SK-N-DZ (cell line): ENCODE results near the gene TMEM8B.

Source experiments
- DNase-seq: peaks from one replicate; pipeline ENCODE4 v3.0.0-alpha.2; 2015; ENCODE audit warnings: low spot score

Gene TMEM8B

DNA sequence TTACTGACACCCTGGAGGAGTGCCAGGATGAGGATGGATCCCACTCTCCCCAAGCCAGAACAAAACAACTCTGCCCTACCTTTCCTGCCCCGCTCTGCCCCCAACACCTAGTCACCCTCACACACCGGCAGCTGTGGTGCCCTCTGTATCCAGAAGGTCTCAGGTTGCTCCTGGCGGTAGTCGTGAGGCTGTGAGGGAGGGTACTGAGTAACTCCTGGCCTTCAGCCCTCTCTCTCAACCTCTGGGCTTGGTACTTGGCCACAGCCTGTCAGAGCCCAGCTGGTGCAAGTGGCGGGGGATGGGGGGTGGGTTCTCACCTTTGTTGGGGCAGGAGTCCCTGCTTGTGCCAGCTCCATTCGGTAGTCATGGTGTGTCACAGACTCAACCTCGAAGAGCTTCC is 18.9 kb upstream of the TMEM8B start:
- DNase-seq, result no peak

DNA sequence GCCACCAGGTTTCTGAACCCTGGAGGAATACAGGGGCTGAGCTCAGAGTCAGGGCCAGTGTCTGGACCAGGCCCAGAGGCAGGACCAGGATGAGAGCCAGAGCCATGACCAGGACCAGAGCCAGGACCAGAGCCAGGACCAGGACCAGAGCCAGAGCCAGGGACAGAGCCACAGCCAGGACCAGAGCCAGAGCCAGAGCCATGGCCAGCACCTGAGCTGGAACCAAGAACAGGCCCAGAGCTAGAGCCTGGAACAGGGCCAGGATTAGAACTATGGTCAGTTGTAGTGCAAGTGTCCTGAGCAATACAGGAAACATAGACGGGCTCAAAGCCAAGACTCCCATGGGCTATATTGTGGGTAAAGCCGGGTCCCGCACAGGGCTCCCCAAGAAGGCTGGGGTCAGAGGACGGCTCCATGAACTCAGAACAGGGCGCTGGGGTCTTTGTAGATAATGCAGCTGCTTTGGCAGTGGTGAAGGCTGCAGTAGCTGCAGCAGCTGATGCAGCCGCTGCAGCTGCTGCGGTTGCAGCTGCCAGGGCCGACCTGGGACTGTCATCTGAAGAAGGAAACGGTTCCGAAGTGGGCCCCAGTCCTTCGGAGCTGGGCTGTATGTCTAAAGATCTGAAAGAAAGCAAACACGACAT is 17.5 kb upstream of the TMEM8B start:
- DNase-seq, result no peak

DNA sequence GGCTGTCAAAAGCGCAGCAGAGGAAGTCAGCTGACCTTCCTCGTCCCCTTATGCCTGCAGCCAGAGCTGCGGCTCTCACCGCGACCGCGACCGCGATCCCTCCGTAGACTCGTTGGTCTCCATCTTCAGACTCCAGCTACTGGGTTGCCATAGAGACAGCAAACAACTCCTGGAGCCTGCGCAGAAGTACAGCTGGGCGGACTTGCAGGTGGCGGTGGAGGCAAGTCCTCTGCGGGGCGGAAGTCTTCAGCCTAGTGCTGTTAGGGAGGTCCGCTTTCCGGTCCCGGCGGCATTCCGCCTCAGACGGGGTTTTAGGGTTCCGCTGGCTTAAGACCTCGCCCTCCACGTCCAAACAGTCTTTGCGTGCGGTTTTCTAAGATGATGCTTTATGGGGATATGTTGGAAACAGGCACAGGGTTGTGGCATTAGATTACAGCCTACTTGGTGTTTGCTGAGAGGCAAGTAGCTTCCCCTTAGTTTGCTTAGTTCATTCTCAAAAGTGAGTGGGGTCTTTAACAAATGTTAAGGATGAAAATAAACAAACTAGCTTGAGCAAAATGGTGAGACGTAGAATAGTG is 16.9 kb upstream of the TMEM8B start, which contains the start of gene SPAG8:
Gene SPAG8, minus strand, starts transcription at position 238 of the 578 bp plus-strand sequence. Its CDS starts 115 bp downstream, at position 123.
- DNase-seq, result peak; percentile 95

DNA sequence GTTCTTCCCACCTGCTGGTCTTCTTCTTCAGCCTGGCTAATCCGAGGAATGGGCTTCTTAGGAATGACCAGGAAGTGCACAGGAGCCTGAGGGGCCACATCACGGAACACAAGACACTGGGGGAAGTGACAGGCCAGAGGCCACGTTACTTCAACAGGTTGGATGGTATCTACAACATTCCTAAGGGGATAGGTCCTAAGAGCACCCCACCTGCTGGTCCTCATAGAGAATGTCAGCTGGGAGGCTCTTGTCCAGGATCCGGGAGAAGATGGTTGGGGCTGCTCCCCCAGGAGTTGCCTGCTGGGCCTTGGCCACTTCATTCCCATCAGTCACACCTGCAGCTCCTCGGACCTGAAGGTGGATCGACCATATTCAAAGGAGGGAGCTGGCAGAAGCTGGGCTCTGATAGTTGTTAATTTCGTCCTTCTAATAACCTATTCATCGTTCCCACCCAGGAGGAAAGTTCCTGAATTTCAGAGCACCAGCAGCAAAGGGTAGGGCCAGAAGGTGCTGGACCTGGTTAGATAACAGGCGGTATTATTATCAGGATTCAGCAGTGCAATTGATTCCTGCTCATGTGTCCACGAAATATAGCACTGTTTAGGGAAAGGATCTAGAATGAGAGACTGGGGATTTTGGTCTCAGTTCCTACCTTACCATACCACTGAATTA is 15.5 kb upstream of the TMEM8B start:
- peak; percentile 39 for DNase-seq

DNA sequence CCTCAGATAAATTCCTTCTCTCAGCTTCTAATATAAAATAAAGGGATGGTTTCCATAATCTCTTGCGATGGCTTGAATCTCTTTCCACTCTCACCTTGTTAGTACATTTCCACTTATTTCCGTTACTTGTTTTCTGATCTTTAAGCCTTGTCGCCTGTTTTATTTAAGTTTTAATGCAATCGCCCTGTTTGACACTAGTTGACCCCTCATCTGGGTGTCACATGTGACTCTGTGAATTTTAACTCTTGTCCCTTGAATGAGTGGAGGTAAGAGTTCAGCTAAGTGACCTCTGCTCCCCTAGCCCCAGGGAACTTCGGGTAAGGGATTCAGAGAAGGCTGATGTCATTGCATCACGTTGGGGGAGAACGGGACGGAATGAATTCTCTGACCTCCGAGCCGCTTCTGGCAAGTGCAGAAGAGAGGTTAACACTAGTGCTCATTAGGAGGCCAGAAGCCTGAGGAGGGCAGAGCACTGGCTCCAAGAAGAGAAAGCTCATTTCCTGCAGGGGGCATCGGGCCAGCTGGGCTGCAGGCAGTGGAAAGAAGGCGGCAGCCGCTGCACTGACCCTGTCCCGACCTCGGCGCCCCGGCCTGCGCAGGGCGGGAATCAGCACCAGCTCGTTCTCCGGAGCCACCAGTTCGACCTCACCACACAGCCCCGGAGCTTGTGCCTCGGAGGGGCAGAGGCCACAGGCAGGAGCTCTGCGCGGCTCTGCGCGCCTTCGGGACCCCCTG is 14.8 kb upstream of the TMEM8B start:
- peak; percentile 77 for DNase-seq

DNA sequence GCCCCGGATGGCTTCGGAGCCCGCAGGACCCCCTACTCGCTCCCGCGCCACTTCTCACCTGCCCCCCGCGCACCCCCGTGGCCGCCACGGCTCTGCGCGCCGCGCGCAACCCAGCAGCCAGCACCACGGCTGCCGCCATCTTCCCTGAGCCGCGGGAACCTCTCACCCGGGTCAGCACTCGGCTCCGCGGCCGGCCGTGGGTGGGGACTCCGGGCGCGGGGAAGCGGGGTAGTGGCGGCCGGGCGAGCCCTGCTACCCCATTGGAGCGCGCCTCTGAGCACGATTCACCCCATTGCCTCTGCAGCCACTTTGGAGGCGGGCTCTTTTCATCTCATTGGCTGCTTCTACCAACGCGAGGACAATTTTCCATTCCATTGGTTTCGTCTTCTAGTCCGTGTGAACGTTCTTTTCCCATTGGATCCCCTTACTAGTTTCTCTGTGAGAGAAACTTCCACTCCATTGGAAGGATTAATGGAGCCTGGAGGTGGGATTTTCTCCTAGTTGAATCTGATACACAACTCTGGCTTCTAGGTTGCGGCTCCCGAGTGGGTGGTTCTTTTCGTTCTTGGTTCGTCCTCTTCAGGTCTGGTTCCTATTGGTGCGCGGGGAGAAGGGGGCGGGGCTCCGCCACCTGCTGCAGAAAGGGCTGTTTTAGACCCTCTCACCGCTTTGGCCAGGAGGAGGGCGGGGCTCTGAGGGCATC is 14.0 kb upstream of the TMEM8B start, which contains the start of gene HINT2:
Gene HINT2, minus strand, starts transcription at position 202 of the 703 bp plus-strand sequence. Its CDS starts 63 bp downstream, at position 139.
- DNase-seq, result peak; percentile 99

DNA sequence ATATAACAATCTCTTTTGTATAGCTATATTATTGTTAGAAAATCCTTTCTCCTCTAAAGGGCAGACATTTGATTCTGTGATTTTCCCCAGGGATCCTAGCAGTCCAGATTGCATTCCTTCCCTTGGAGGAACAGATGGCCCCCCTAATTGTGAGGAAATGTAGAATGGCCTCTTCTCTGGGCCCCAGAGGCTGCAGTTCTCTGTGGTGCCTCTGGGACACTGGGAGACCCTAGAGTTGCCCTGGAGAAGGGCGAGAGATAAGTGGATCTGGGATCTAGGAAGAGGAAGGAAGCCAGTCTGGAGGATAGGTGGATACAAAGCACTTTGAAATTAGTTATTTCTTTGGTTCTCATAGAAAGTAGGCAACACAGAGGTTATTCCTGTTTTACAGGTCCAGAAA is 12.3 kb upstream of the TMEM8B start:
- peak; percentile 57 for DNase-seq

DNA sequence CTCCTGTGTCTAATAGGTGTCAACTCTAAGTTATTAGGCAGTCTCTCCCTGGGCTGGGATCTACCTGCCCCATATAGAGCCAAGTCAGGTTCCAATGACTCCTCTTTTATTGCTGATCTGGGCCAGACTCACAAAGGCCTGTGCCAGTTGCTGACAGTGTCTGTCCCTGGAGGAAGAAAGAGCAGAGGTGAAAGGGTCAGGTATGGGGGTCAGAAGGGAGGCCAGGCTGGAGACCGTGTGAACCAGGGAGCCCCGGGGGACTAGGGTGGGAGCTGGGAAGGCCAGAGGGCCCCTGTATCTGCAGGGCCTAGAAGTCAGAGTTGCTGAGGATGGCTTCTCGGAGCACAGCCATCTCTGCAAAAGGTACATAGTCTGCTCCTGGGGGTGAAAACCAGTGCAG is 10.7 kb upstream of the TMEM8B start:
- no peak for DNase-seq

DNA sequence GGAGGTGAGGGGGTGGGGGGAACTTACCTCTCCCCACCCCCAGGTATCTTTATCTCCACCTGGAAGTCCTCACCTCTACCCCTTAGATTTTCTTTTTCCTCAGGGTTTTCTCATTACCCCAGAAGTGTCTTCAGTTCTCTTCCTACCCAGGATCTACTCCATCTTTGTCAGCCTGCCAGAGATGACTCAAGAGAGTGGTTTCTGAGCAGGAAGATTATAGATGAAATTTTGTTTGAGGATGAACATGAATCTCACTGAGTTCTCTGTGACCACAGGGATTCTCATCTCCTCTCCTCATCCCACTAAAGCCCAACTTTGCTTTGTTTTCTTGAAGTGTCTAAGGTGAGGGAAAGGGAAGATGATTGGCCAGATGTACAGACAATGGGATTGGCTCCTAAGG is 9.0 kb upstream of the TMEM8B start:
- no peak for DNase-seq

DNA sequence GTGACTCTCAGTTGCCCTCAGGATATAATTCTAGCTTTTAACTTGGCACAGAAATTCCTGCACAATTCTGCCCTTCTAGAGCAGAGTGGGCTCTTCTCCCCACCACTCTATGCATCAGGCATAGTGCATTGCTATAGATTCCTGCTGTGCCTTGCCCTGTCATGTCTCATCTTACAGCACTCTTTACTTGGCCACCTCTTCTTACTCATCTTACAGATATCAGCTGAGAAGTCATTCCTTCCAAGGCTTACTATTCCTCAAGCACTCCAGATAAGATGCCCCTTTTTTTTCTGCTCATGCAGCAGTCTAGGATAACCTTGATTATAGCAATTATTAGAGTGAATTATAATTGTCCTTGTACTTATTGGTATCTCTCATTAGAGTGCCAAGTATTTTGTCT is 6.1 kb upstream of the TMEM8B start:
- no peak for DNase-seq

DNA sequence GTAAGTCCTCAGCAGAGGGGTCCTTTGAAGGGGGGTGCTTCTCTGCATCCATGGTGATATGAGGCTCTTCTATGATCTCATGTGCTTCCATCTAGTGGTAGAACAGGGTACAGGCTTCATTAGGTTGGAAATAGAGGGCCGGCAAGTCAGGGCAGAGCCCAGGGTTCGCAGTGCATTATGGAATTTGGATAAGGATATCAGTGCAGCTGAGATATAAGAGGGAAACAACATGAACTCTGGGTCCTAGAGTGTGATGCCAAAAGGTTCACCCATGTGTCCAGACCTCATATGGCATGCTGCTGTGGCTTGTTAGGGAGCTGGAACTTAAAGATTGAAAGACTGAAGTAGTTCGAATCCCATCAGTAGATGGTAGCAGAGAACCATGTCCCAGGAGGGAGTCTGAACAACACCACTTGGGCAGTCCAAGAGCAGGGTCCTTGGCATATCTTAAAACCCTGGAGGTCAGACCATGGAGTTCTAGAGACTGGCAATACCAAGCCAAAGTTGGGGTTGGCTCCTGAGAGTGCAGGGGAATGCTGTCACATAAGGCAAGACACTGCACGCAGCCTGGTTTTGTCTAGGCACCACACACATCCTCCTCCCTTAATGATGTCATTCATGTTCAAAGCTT is 2.8 kb upstream of the TMEM8B start:
- DNase-seq, result peak; percentile 58

DNA sequence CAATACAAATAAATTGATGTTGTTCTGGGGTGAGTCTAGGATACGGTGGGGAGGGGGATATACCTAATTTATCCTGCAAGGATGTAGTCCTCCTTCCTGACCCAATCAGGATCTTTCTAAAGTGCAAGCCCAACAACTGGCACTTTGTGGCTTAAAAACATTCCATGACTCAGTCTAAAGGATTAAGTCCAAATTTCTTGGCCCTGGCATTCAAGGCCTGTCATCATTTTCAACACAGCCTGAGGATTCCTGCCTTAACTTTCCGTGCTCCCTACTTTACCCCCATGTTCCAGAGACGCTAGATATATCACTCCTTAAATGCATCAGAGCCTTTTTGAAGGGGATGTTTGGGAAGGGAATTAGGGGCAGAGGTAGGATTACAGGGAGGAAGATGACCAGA is 1.5 kb upstream of the TMEM8B start:
- no peak for DNase-seq

DNA sequence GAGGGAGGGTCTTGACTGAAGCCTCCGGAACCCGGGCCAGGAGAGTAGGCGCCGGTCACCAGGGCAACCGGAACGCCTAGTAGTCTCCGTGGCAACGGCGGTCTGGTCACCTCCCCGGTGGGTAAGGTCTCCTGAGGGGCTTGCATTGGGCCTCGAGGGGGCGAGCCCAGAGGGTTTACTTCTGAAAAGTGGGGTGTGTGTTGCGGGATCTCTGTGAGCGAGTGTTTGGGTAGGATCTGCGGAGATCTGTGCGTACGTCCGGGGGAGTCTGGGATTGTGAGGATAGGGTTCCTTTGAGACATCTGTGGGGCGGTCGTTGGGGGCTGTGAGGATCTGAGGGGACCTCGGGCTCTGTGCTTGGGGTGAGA is 328 bp upstream of the TMEM8B start, which contains the start of gene FAM221B:
Gene FAM221B, minus strand, starts transcription at position 17 of the 368 bp plus-strand sequence. CDS start 2,571 bp downstream, outside the sequence.
- DNase-seq, result peak; percentile 66

DNA sequence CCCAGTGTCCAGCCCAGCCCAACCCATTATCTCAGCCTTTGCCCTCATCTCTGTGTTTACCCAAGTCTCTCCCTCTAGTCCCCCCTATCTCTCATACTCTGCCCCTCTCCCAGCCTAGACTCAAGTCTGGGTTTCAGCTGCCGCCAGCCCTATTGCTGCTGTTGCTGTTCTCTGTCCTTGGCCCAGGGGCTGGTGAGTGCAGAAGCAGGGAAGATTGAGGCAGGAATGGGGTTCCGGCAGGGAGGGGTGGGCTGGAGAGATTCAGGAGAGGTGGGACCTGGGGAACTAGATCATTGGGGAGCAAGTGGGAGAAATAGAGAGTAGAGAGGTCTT is 702 bp downstream of the TMEM8B start:
- DNase-seq, result peak; percentile 25

DNA sequence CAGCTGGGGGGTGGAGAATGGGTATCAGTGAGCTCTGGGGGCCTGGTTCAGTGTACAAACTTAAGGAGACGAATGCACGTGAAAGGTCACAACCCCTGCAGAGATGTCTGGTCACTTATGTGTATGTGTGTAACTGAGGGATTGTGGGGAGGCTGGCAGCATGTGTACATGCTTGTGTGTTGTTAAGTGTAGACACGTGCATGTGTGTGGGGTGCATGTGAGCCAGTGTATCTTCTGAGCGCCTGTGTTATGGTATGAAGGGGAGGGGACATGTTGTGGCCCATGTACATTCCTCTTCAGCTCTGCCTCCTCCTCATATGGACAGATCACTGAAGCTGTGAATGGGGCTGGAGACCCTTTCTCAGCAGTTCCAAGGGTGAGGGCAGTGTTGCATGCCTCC is 2.0 kb downstream of the TMEM8B start:
- no peak for DNase-seq

DNA sequence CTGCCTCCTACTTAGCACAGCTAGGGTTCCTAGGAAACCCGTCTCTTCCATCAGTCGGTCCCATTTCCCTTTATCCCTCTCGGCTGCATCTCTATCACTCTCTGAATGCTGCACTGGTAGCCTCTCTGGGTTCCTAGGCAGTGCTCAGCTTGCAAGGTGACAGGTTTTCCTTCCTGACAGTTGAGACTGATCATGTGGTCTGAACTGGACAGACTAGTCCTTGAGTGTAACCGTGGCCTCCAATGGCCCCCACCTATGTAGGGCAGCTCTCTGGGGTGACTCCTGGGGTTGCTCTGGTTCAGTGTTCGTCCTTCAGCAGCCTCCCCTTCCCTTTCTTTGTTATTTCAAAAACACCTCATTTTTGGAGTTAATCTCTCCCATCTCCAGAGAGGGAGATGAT is 3.8 kb downstream of the TMEM8B start:
- no peak for DNase-seq

DNA sequence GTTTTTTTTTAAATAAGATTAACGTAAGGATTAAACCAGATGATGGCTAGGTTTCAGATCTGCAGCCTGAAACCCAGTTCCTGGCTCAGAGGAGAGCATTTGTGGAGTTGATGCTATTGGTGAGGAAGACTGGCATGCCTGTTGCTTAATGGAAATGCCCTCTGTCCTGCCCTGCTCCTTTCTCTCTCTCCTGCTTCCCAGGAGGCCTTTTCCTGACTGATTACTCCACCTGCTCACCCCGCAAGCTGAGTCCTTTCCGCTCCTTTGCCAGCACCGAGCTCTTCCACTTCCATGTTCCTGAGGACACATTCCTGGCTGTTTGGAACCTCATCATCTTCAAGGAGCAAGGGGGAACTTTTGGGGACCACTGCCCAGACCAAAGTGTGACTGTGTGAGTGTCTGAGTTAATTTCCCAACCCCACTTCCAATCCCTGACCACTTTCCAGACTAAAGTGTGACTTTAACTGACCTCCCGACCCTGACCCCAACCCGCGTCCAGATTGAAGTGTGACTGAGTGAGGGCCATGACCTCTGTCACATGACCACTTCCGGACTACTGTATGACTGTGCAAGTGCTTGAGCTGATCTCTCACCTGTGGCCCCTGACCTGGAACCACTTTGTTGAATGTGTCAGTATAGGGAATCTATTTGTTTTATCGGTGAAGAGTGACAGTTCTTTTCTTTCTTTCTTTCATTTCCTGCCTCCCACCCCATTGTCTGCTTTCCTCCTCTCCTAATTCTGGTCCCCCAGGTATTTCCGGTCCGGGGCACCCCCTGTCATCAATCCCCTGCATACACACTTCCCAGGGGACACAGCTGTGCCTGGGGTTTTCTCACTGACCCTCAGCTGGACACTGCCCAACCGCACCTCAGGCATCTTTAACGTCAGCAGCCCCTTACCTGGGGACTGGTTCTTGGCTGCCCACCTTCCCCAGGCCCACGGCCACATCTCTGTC is 5.5 kb downstream of the TMEM8B start:
- no peak for DNase-seq

DNA sequence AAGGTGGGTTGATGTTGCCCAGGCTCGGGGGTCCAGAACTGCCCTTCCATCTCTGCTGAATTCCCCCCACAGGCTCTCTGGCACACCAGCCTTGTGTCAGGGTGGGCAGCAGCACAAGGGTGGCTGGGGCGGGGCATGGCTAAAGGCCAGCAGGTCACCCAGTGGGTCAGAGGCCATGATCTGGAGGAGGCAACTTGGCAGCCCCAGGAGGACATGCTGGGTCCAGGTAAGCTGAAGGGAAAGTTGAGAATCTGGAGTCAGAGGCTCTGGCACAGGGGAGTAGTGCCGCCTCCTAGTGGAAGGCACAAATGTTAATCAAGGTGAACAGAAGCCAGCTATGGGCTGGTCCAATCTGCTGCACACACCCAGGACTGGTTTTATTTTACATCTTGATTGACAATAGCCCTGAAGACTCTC is 6.2 kb downstream of the TMEM8B start:
- no peak for DNase-seq

DNA sequence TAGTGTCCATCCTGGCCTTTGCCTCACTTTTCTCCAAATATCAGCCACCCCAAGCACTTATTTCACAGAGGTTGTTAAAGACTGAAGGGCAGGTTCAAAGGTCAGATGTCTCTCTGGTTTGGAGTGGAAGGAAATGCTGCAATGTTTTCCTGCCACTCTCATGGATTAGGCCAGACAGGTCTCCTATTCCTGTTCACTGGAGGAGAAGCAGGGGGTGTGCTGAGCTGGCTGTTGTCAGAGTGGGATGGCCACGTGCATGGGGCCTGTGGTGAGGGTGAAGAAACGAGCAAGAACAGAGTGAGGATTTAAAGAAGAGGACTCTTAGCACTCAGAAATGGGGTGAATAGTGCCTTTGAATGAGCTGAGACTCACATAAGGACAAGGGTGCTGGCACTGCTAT is 6.7 kb downstream of the TMEM8B start:
- DNase-seq, result no peak

DNA sequence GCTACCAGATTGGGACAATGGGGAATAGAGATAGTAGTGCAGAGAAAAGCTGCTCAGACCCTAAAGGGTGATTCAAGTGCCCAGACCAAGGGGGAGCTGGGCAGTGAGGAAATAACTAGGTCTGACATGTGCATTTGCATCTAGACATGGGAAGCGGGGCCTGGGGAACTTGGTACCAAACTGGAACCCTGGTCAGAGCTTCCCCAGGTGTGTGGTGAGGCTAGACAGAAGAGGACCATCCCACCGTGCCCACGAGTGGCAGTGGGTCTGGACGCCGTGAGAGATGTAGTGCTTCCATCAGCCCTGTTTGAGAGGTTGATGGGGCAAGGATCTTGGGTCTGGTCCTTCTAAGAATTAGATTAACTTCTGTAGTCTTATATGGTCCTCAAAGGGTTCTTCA is 7.6 kb downstream of the TMEM8B start:
- no peak for DNase-seq
